ENCODE measurements around the gene GHDC.
"Not testable (repeated sequence)": the region's sequence is repeated elsewhere in the genome, so short reads cannot be mapped to it uniquely, and the experiment has no call there.

The GHDC gene

GRCh38 chr17:42153919-42154742 lies 40.2 kb downstream of the GHDC start:
- peak; percentile 31 for DNase-seq (ENCODE audit: low spot score)

- DNase-seq (ENCODE audit: low spot score), result no peak
Measured at GRCh38 chr17:42146911-42147607, 47.2 kb downstream of the GHDC start.

GRCh38 chr17:42143138-42143537 lies 51.2 kb downstream of the GHDC start:
- DNase-seq (ENCODE audit: low spot score), result not testable (repeated sequence)

- DNase-seq (ENCODE audit: low spot score), result no peak
Measured at GRCh38 chr17:42142371-42142896, 51.9 kb downstream of the GHDC start.

DNA sequence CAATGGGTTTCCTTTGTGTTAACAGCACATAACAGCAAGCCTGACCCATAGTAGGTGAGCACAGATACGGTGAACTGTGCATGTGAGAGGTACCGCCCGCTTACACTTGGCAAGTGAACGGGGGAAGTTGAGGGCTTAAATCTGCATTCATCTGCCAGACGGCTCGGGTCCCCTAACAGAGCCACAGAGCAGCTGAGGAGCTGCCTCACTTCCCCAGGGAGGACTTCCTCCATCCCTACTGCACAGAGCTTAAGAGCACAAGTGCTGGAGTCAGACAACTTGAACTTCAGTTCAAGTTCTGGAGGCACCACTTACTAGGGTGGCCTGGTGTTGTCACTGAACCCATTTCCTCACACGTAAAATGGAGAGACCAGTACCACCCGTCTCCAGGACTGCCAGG lies 52.9 kb downstream of the GHDC start:
- DNase-seq (ENCODE audit: low spot score), result no peak

- not testable (repeated sequence) for DNase-seq (ENCODE audit: low spot score)
Measured at GRCh38 chr17:42140690-42141089, 53.6 kb downstream of the GHDC start.
